ENCODE measurements around the gene SDF2L1.
"Not testable (repeated sequence)": the region's sequence is repeated elsewhere in the genome, so short reads cannot be mapped to it uniquely, and the experiment has no call there.

SDF2L1 gene

GRCh38 chr22:21673534-21674321 lies 31.6 kb downstream of the SDF2L1 start:
- ChIA-PET POLR2A (interaction anchor here (1.4 kb wide), 1 partner anchor 8 kb away, joined by 6 read pairs; the partner anchor contains the start of gene PPIL2), CTCF (interaction anchor here (0.6 kb wide), 1 partner anchor 28 kb away, joined by 4 read pairs; no protein-coding TSS in a partner anchor)
- TF ChIP-seq NFRKB (IDR thresholded peaks at IDR 0.05) = no peak
- TF ChIP-seq FOXK2 (IDR thresholded peaks at IDR 0.05) = no peak
- no peak for TF ChIP-seq TARDBP (IDR thresholded peaks at IDR 0.05)
- TF ChIP-seq SUZ12 (IDR thresholded peaks at IDR 0.05) = no peak
- no peak for TF ChIP-seq FOXM1 (IDR thresholded peaks at IDR 0.05; ENCODE audit: borderline replicate concordance)
- TF ChIP-seq PKNOX1 (IDR thresholded peaks at IDR 0.05) = no peak
- no peak for TF ChIP-seq ELF4 (IDR thresholded peaks at IDR 0.05)
- no peak for TF ChIP-seq SP1 (IDR thresholded peaks at IDR 0.05)
- TF ChIP-seq CTBP1 (IDR thresholded peaks at IDR 0.05; ENCODE audit: borderline replicate concordance) = no peak
- no peak for TF ChIP-seq BHLHE40 (IDR thresholded peaks at IDR 0.05; ENCODE audit: borderline replicate concordance)
- TF ChIP-seq ZNF384 (IDR thresholded peaks at IDR 0.05) = no peak
- TF ChIP-seq FOXA1 (IDR thresholded peaks at IDR 0.05) = no peak
- no peak for TF ChIP-seq HDGF (IDR thresholded peaks at IDR 0.05; ENCODE audit: borderline replicate concordance)
- TF ChIP-seq L3MBTL2 (conservative IDR thresholded peaks at IDR 0.05) = no peak
- no peak for TF ChIP-seq ARNT (IDR thresholded peaks at IDR 0.05)
- TF ChIP-seq LEF1 (IDR thresholded peaks at IDR 0.05; ENCODE audit: borderline replicate concordance) = no peak
- no peak for DNase-seq (ENCODE audit: extremely low spot score)

GRCh38 chr22:21674638-21675245 lies 32.6 kb downstream of the SDF2L1 start:
- no peak for TF ChIP-seq LEF1 (IDR thresholded peaks at IDR 0.05; ENCODE audit: borderline replicate concordance)
- no peak for TF ChIP-seq ELF4 (IDR thresholded peaks at IDR 0.05)
- no peak for TF ChIP-seq FOXA1 (IDR thresholded peaks at IDR 0.05)
- no peak for TF ChIP-seq CTBP1 (IDR thresholded peaks at IDR 0.05; ENCODE audit: borderline replicate concordance)
- TF ChIP-seq NFRKB (IDR thresholded peaks at IDR 0.05) = no peak
- TF ChIP-seq L3MBTL2 (conservative IDR thresholded peaks at IDR 0.05) = no peak
- no peak for TF ChIP-seq SUZ12 (IDR thresholded peaks at IDR 0.05)
- TF ChIP-seq ARNT (IDR thresholded peaks at IDR 0.05) = no peak
- TF ChIP-seq PKNOX1 (IDR thresholded peaks at IDR 0.05) = no peak
- TF ChIP-seq TARDBP (IDR thresholded peaks at IDR 0.05) = no peak
- no peak for TF ChIP-seq BHLHE40 (IDR thresholded peaks at IDR 0.05; ENCODE audit: borderline replicate concordance)
- TF ChIP-seq ZNF384 (IDR thresholded peaks at IDR 0.05) = no peak
- TF ChIP-seq SP1 (IDR thresholded peaks at IDR 0.05) = no peak
- no peak for TF ChIP-seq FOXM1 (IDR thresholded peaks at IDR 0.05; ENCODE audit: borderline replicate concordance)
- no peak for TF ChIP-seq FOXK2 (IDR thresholded peaks at IDR 0.05)
- no peak for TF ChIP-seq HDGF (IDR thresholded peaks at IDR 0.05; ENCODE audit: borderline replicate concordance)
- ChIA-PET POLR2A (interaction anchor here (1.4 kb wide), 1 partner anchor 9 kb away, joined by 6 read pairs; the partner anchor contains the start of gene PPIL2), CTCF (interaction anchor here (0.6 to 0.7 kb wide), 2 partner anchors 29 to 33 kb away, joined by 4 read pairs; partner anchors contain the start of gene SDF2L1)
- DNase-seq (ENCODE audit: extremely low spot score) = no peak

GRCh38 chr22:21677606-21678443 lies 35.7 kb downstream of the SDF2L1 start:
- CTCF ChIA-PET = interaction anchor here (0.7 kb wide), 1 partner anchor 46 kb away, joined by 3 read pairs; no protein-coding TSS in a partner anchor
- no peak for DNase-seq (ENCODE audit: extremely low spot score)
- POLR2A ChIA-PET = no interaction called here
- TF ChIP-seq TARDBP (IDR thresholded peaks at IDR 0.05) = no peak
- no peak for TF ChIP-seq NFRKB (IDR thresholded peaks at IDR 0.05)
- no peak for TF ChIP-seq PKNOX1 (IDR thresholded peaks at IDR 0.05)
- no peak for TF ChIP-seq LEF1 (IDR thresholded peaks at IDR 0.05; ENCODE audit: borderline replicate concordance)
- TF ChIP-seq CTBP1 (IDR thresholded peaks at IDR 0.05; ENCODE audit: borderline replicate concordance) = no peak
- TF ChIP-seq FOXA1 (IDR thresholded peaks at IDR 0.05) = no peak
- TF ChIP-seq FOXM1 (IDR thresholded peaks at IDR 0.05; ENCODE audit: borderline replicate concordance) = no peak
- TF ChIP-seq ELF4 (IDR thresholded peaks at IDR 0.05) = no peak
- TF ChIP-seq SP1 (IDR thresholded peaks at IDR 0.05) = no peak
- TF ChIP-seq FOXK2 (IDR thresholded peaks at IDR 0.05) = no peak
- no peak for TF ChIP-seq ZNF384 (IDR thresholded peaks at IDR 0.05)
- TF ChIP-seq HDGF (IDR thresholded peaks at IDR 0.05; ENCODE audit: borderline replicate concordance) = no peak
- TF ChIP-seq SUZ12 (IDR thresholded peaks at IDR 0.05) = no peak
- TF ChIP-seq BHLHE40 (IDR thresholded peaks at IDR 0.05; ENCODE audit: borderline replicate concordance) = no peak
- TF ChIP-seq ARNT (IDR thresholded peaks at IDR 0.05) = no peak
- no peak for TF ChIP-seq L3MBTL2 (conservative IDR thresholded peaks at IDR 0.05)

GRCh38 chr22:21678842-21679241 lies 36.7 kb downstream of the SDF2L1 start:
- CTCF ChIA-PET, POLR2A ChIA-PET: not testable (repeated sequence)

GRCh38 chr22:21679383-21679782 lies 37.3 kb downstream of the SDF2L1 start:
- TF ChIP-seq FOXM1 (IDR thresholded peaks at IDR 0.05; ENCODE audit: borderline replicate concordance) = no peak
- TF ChIP-seq LEF1 (IDR thresholded peaks at IDR 0.05; ENCODE audit: borderline replicate concordance) = no peak
- TF ChIP-seq TARDBP (IDR thresholded peaks at IDR 0.05) = no peak
- no peak for TF ChIP-seq ARNT (IDR thresholded peaks at IDR 0.05)
- no peak for TF ChIP-seq BHLHE40 (IDR thresholded peaks at IDR 0.05; ENCODE audit: borderline replicate concordance)
- no peak for TF ChIP-seq NFRKB (IDR thresholded peaks at IDR 0.05)
- no peak for TF ChIP-seq SUZ12 (IDR thresholded peaks at IDR 0.05)
- TF ChIP-seq PKNOX1 (IDR thresholded peaks at IDR 0.05) = no peak
- TF ChIP-seq ZNF384 (IDR thresholded peaks at IDR 0.05) = no peak
- no peak for TF ChIP-seq ELF4 (IDR thresholded peaks at IDR 0.05)
- TF ChIP-seq FOXK2 (IDR thresholded peaks at IDR 0.05) = no peak
- no peak for TF ChIP-seq L3MBTL2 (conservative IDR thresholded peaks at IDR 0.05)
- no peak for TF ChIP-seq CTBP1 (IDR thresholded peaks at IDR 0.05; ENCODE audit: borderline replicate concordance)
- TF ChIP-seq FOXA1 (IDR thresholded peaks at IDR 0.05) = no peak
- TF ChIP-seq SP1 (IDR thresholded peaks at IDR 0.05) = no peak
- TF ChIP-seq HDGF (IDR thresholded peaks at IDR 0.05; ENCODE audit: borderline replicate concordance) = no peak
- ChIA-PET CTCF (no interaction called here), POLR2A (no interaction called here)
- no peak for DNase-seq (ENCODE audit: extremely low spot score)

More at GRCh38 chr22:21678842-21679241, 36.7 kb downstream of the SDF2L1 start:
- not testable (repeated sequence) for DNase-seq (ENCODE audit: extremely low spot score)
